ENCODE results near the gene DOCK6.

DNA sequence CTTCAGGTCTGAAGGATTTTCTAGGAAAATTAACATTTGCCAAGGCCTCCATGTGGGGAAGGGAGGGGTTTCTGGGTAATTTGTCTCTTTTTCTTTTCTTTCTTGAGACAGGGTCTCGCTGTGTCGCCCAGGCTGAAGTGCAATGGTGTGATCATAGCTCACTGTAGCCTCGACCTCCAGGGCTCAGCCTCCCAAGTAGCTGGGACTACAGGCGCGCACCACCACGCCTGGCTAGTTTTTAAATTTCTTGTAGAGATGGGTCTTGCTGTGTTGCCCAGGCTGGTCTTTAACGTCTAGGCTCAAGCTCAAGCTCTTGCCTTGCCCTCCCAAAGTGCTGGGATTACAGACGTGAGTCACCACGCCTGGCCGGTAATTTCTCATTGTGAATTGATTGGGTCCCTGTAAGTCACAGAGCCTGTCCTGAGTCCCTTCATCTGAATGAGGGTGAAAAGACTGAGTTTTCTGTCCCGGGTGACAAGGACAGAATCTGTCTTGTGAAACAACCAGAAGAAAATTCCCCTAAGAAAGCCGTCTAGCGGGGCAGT lies 96.8 kb downstream of the DOCK6 start:
- no peak for TF ChIP-seq CTCF (IDR thresholded peaks at IDR 0.05)
- no peak for TF ChIP-seq POLR2AphosphoS5 (IDR thresholded peaks at IDR 0.05)

Measured in sigmoid colon (tissue), 4 donors.